Smooth muscle cell of the brain vasculature (primary cell): ENCODE results near the gene ABHD17B.
"Not testable (repeated sequence)": the region's sequence is repeated elsewhere in the genome, so short reads cannot be mapped to it uniquely, and the experiment has no call there.

ENCODE experiments used
- DNase-seq: peaks from one replicate; pipeline ENCODE4 v3.0.0-alpha.2; 2012; ENCODE audit warnings: low read depth, low spot score

Gene ABHD17B

DNA sequence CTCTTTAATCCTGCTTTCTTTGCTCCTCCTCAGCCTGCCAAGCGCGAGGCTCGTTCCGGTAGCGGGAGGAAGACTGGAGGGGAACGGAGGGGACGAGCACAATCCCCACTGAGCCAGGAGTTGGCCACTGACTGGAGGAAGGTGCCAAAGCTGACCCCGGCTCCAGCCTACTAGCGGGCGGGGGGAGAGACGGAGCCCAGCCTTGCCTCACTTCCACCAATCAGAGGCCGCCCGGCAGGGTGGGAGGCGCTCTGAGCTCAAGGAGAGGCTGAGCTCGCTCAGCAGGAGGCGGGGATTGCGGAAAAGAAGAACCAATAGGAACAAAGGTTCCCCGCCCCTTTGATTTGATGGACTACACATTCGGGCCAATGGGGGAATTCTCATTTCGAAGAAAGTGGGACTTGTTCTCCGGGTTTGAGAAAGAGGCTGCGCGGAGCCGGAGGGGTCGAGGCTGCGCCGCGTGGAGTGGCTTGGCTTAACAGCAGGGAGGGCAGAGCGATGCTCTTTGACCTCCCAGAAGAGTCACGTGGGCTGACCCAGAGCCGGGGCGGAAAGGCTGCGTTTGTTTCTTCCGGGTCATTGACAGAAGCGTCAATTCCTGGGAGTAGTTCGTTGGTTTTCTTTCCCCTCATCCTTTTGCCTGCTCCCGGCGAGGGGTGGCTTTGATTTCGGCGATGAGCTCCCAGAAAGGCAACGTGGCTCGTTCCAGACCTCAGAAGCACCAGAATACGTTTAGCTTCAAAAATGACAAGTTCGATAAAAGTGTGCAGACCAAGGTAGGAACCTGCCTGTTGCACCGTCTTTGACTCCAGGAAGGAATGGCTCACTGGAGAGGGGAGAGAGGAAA is at the start of gene ABHD17B, which contains the start of gene C9orf85:
Gene ABHD17B (minus strand): TSS at position 133 of the 847 bp plus-strand sequence. CDS start 36,113 bp downstream, outside the sequence.
Gene C9orf85 (plus strand): TSS at position 579 of the 847 bp plus-strand sequence. CDS start 96 bp downstream, at position 675.
- peak; percentile 99 for DNase-seq

DNA sequence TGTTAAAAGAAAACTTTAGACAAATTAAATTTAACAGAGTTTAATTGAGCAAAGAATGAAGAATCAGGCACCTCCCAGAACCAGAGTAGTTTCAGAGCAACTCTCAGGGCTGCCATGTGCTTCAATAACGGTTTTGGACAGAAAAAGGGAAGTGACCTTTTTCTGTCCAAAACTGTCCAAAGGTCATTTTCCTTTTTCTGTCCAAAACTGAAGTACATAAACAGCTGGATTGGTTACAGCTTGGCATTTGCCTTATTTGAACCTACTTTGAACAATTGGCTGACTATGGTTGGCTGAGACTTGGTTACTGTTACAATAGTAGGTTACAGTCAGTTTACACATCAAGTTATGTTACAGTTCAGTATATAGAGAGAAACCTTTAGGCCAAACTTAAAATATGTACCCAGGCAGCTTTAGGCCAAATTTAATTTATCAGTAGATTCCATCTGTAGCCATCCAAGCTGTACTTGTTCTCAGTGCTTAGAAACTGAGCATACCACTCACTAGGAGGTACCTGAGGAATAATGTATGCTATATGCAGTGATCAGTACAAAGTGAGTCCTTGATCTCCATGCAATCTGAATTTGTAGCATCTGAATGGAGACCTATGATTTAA is 44.4 kb upstream of the ABHD17B start:
- no peak for DNase-seq

DNA sequence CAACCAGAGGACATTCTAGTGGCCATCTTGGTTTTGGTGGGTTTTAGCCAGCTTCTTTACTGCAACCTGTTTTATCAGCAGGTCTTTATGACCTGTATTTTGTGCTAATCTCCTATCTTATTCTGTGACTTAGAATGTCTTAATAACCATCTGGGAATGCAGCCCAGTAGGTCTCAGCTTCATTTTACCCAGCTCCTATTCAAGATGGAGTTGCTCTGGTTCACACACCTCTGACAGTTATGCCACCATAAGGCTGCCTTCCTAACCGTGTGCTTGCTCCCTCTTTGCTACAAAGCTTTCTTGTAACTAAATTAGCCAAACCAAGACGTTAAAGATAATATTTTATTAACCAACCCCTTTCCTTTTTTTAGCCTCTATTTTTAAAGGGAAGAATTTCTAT is 43.7 kb upstream of the ABHD17B start:
- DNase-seq, result not testable (repeated sequence)

DNA sequence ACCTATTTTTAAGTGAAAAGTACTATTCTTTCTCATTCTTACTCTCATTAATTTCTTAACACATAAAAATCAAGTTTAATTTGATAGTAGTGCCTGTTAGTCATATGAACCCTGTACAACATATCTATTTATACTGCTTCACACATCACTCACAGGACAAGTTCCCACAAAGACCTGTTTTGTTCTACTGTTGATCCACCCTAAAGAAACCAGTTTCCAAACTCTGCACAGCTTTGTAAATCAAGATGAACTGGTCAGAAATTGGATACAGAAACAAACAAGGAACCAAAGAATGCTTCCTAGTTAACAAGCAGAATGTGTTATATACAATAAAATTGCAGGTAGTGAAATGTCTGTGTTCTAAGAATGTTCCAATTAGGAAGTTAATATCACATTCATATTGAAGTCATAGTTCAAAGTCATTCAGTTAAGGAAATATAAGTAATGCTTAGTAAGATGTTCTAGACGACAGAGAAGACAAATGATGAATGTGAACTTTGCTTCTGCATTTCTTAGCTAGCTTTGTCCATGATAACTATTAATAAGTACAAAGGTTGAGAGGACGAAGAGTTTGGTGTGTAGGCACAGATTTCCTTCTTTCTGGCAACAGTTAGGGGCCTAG is 33.9 kb upstream of the ABHD17B start:
- no peak for DNase-seq

DNA sequence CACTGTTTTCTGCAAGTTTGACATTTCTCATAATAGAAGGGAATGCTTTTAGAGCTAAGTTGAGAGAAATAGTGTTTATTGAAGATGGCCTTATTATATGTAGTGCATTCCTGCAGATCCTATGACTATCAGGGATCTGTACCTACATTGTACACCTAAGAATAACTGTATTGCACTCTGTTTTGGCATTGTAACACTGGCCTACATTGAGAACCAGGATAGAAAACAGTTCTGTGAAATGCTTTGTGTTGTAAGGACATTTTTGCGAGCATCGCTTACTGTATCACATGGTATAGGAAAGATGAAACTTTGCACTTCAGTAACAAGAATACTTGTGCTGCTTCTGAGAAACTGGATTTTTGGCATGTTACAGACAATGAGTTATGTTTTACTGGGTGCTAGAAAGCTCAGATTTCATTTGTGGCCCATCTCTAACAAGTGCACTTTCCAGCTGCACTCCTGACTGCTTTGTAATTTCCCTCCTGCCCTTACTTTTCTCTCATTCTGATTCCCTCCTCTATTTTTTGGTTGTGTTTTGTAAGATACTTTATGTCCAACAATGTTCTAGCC is 31.1 kb upstream of the ABHD17B start:
- no peak for DNase-seq

- DNase-seq, result no peak
These were observed 30.1 kb upstream of the ABHD17B start for GRCh38 chr9:71941060-71941568.

DNA sequence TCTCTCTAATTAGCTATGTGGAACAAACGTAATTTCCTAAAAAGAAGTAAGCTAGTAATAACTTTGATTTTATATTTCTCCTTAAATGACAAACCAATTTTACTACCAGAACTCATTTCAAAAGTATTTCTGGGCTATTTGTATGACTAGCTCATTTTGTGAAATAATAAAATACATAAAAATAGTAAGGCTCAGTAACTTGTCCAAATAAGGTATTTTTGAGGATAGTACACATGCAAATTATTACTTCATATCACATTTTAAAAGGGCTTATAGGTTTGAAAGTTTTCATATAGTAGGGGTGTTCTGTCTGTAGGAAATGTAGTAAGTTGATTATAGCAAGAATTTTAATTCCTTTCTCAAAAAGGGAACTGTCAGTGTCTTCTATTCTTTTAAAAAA is 26.9 kb upstream of the ABHD17B start:
- DNase-seq, result no peak

GRCh38 chr9:71937070-71937625 is 26.2 kb upstream of the ABHD17B start:
- no peak for DNase-seq

DNA sequence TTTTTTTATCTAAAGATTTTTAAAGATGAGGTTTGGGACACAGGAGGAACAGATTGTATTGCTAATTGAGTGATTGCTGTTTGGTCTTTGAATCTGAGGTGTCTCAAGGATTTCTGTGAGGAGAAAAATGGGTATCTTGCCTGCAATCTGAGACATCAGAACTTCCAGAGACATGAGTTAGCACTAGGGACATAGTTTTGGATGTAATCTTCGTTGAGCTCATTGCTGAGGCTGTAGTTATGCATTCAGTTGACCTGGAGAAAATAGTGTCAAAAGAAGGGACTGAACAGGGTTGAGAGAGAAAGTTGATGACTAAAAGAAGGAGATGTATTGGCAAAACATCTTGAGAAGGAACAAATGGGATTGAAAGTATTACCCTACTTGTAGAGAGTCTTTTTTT is 25.1 kb upstream of the ABHD17B start:
- DNase-seq, result no peak

DNA sequence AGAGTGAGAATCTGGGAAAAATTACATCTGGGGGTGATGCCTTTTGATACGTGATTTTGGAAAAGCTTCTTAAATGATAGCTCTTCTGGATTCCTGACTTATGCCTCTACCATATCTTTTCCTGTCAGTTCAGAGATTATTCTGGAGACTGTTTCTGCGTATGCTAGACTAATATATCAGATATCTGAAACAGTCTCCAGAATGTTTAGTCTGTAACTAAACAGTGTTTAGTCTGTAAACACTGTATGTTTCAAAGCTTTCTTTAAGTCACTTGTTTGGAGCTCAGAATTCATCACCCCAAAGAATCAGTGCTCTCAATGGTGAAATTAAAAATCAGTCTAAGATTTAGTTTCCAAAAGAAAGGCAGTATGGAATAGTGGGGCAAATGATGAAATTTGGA is 20.2 kb upstream of the ABHD17B start:
- no peak for DNase-seq

DNA sequence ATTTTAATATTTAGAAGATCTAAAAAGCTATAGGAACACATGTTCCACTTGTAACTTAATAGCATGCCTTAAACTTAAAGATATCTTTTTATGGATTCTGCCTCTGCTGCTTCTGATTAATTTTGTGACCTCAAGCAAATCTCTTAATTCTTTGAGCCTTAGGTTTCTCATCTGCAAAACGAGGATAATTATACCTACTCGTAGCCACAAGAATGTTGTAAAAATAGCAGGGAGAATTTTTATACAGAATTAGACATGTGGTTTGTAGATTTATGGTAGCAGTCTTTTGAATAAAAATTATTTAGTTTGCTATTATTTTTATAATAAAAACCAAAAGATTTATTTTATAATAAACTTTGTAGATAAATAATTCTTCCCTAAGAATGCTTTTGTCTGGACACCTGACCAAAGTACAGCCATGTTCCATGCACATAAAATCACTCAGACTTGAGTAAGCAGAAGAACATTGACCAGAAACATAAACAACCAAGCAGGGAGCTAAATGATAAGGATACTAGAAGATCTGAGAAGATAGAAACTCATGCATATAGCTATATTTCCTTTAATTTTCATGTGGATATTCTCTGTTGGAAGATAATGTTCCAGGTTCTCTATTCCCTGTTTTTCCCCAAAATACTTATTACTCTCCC is 18.9 kb upstream of the ABHD17B start:
- no peak for DNase-seq

- DNase-seq, result no peak
These were observed 18.2 kb upstream of the ABHD17B start for GRCh38 chr9:71929223-71929622.

DNA sequence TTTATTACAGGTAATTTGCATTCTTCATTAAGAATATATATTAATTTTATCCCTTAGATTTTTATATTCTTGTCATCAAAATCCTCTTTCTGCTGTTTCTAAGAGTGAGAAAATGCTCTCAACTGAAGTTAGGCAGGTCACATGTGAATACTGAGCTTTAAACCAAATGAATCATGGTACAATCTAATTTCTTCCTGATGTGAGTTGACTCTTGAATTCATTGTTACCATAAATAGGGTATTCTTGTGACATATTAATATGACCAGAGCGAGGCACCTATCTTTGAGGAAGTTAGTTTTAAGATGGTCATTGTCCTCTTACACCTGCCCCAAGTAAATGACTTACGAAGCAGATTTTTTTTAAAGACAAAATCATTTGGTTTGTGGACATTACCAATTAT is 17.8 kb upstream of the ABHD17B start:
- DNase-seq, result no peak

- no peak for DNase-seq
These were observed 17.4 kb upstream of the ABHD17B start for GRCh38 chr9:71928376-71928775.

DNA sequence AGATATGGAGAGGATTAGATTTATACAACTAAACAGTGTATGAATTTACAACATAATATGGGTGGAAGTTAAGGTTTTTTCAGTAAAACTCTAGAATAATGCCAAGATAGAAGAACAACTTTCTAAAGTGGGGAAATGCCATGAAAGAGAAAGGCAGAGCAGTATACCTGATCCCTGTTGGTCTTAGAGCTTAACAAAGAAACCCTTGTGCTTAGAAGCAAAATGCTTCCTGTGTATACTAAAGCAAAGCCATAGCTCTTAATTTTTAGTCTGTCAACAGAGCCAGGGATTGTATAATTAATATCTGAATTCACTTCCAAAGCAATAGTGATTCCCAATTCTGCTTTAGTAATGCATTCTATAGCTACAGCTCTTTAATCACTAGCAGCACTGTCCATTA is 14.8 kb upstream of the ABHD17B start:
- DNase-seq, result no peak

- no peak for DNase-seq
These were observed 13.6 kb upstream of the ABHD17B start for GRCh38 chr9:71924576-71924975.

DNA sequence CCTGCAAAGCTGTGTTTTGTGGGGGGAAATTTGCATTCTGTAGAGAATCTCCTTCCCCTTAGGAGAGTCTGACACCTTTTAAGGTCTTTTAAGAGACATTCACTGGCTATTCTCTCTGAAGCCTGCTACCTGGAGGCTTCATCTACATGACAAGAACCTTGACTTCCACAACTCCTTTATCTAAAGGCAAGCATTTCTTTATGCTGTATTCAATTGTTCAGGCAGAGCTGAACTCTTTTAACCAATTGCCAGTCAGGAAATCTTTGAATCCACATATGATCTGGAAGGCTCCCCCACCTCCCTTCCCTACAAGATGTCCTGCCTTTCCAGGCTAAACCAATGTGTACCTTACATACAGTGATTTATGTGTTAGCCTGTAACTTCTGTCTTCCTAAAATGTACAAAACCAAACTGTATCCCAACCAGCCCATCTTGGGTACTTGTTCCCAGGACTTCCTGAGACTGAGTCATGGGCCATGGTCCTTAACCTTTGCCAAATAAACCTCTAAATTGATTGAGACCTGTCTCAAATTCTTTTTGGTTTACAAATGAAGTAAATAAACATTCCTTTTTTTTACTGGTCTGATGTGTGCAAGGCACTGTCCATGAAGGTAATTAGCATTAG is 10.3 kb upstream of the ABHD17B start:
- DNase-seq, result no peak

- no peak for DNase-seq
These were observed 9.6 kb upstream of the ABHD17B start for GRCh38 chr9:71920456-71921189.

DNA sequence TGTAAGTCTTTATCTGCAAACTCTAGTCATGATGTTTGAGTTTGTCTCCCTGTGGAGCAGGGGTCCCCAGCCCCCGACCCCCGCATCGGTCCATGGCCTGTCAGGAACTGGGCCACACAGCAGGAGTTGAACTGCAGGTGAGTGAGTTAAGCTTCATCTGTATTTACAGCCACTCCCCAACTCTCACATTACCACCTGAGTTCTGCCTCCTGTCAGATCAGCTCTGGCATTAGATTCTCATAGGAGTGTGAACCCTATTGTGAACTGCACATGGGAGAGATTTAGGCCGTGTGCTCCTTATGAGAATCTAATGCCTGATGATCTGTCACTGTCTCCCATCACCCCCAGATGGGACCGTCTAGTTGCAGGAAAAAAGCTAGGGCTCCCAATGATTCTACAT is 7.4 kb upstream of the ABHD17B start:
- no peak for DNase-seq
